Measurements from ENCODE around the gene ANKLE2. TPM values are rescaled to one million over a fixed set of nuclear protein-coding genes. Genes with fewer than 3 reads are reported as not detected.

Gene ANKLE2
- total and polyA plus RNA-seq, 2 of the 8 experiments (the other 6 are each of a cell fraction or from before 2014, with no cell fraction given), result 41.0 to 64.9 TPM

DNA sequence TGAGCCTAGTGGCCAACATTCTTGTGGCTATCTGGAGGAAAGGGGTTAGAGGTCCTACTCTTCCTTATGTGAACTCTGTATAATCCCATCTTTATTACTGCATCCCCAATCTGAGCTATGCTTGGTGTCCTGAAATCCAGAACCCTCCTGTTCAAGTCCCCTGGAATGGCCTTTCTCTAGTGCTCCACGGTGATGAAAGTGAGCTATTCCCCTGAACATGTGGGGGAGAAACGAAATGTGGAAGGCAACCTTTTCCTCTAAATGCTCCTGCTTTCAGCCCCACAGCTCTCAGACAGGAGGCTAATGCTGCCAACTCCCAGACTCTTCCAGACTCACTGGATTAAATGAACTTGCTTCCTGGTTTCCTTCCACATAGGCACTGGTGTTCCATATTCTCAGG is 53.5 kb downstream of the ANKLE2 start:
- Histone ChIP-seq H3K4me2 (ENCODE audit: insufficient read depth in 1 of 2, low read depth in 2 of 2, low read length in 2 of 2) (no peak overlapping the region), H2BK120ac (replicated peaks; ENCODE audit: low read depth, low read length) (no peak overlapping the region), H3K79me1 (ENCODE audit: low read depth, low read length) (peaks cover under 1% of the 10 kb centered on the region), H3K14ac (ENCODE audit: insufficient read length) (no peak overlapping the region), H3K27ac (ENCODE audit: low read depth, low read length) (no peak overlapping the region), H4K91ac (replicated peaks; ENCODE audit: insufficient read length, low read length) (no peak overlapping the region), H3K9me3 (ENCODE audit: insufficient read depth in 2 of 2, low read depth in 1 of 2, low read length in 1 of 2) (no peaks in the 10 kb centered on the region; a peak in 1 of 4 replicates), H3K18ac (ENCODE audit: extremely low read depth, low read length) (no peak overlapping the region), H3K4ac (replicated peaks; ENCODE audit: insufficient read length, low read depth, low read length) (no peak overlapping the region), H3K36me3 (ENCODE audit: control insufficient read depth in 2 of 4, insufficient read depth in 4 of 4, low read length in 3 of 4) (peaks cover 0 to 5% (median 0%) of the 10 kb centered on the region in 4 experiments; a peak in 1 of 8 replicates), H4K8ac (ENCODE audit: extremely low read depth, insufficient read depth, low read length) (no peak overlapping the region), H3K56ac (replicated peaks; ENCODE audit: insufficient read length, low read depth, low read length) (no peak overlapping the region), H4K5ac (ENCODE audit: insufficient read length, low read depth, low read length) (no peak overlapping the region), H4K20me1 (replicated peaks in 1 of 2; ENCODE audit: control insufficient read depth in 1 of 2, insufficient read depth in 2 of 2, low read length in 2 of 2) (peaks cover 0 to 2% of the 10 kb centered on the region in 2 experiments), H3K79me2 (ENCODE audit: control insufficient read depth in 1 of 2, insufficient read depth in 2 of 2, low read length in 2 of 2) (peaks cover 7 to 19% of the 10 kb centered on the region in 2 experiments), H3K4me1 (replicated peaks in 1 of 4; ENCODE audit: control insufficient read depth in 3 of 4, insufficient read depth in 4 of 4, low read length in 3 of 4) (no peaks in the 10 kb centered on the region; a peak in 2 of 7 replicates), H3K9ac (replicated peaks in 1 of 4; ENCODE audit: extremely low read depth in 1 of 4, low read depth in 3 of 4, low read length in 3 of 4) (no peak overlapping the region), H3K27me3 (replicated peaks in 1 of 4; ENCODE audit: control insufficient read depth in 3 of 4, extremely low read depth in 1 of 4, insufficient read depth in 3 of 4, low read length in 3 of 4) (no peaks in the 10 kb centered on the region), H2BK12ac (ENCODE audit: low read depth, low read length) (no peak overlapping the region), H2AK5ac (ENCODE audit: low read depth, low read length) (no peak overlapping the region), H3K4me3 (ENCODE audit: extremely low read depth in 1 of 4, insufficient read depth in 2 of 4, low read depth in 3 of 4, low read length in 4 of 4) (no peak overlapping the region), H2BK20ac (ENCODE audit: low read length) (no peak overlapping the region), H3K23me2 (ENCODE audit: low read depth, low read length) (peaks cover 6% of the 10 kb centered on the region; the same call in 1 of the 2 replicates), H2AFZ (ENCODE audit: low read length) (no peak overlapping the region), H3K23ac (ENCODE audit: insufficient read length) (no peak overlapping the region), H2BK15ac (ENCODE audit: low read length) (no peak overlapping the region), H2BK5ac (ENCODE audit: low read depth, low read length) (no peak overlapping the region)
- CTCF ChIA-PET (ENCODE audit: partially characterized antibody), result interaction anchor here (1.1 to 1.2 kb wide), 4 partner anchors 22 to 70 kb away, joined by 3 to 4 read pairs (median 3); no protein-coding TSS in a partner anchor
- POLR2A ChIA-PET (ENCODE audit: partially characterized antibody), result interaction anchor here (0.7 to 3.8 kb wide), 9 partner anchors 9 to 81 kb away, joined by 3 to 17 read pairs (median 3); no protein-coding TSS in a partner anchor
- FAIRE-seq (no peak), DNase-seq (ENCODE audit: low read depth in 1 of 2, low spot score in 2 of 2) (no peak)
- 84% methylated on average over 2 of the region's 2 CpGs; no CpG with 5 or more reads in 1 of the 2 experiments for WGBS, 2 experiments (ENCODE audit: extremely low coverage in 1 of 2, insufficient coverage in 1 of 2, insufficient read length in 1 of 2, insufficient replicate concordance in 2 of 2, low coverage in 1 of 2, low lambda C conversion rate in 2 of 2, missing lambda C conversion rate in 1 of 2)
- TF ChIP-seq JUND (IDR thresholded peaks at IDR 0.05; ENCODE audit: low read length), result no peak
- TF ChIP-seq, protein P1, sequence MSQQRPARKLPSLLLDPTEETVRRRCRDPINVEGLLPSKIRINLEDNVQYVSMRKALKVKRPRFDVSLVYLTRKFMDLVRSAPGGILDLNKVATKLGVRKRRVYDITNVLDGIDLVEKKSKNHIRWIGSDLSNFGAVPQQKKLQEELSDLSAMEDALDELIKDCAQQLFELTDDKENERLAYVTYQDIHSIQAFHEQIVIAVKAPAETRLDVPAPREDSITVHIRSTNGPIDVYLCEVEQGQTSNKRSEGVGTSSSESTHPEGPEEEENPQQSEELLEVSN (IDR thresholded peaks at IDR 0.05), result no peak
- no peak for TF ChIP-seq CHD2 (IDR thresholded peaks at IDR 0.05; ENCODE audit: low read length)
- no peak for TF ChIP-seq KDM1A (IDR thresholded peaks at IDR 0.05; ENCODE audit: borderline replicate concordance, low read length)
- TF ChIP-seq POU5F1 (IDR thresholded peaks at IDR 0.05; ENCODE audit: low read depth, low read length), result no peak
- no peak for TF ChIP-seq TEAD4 (IDR thresholded peaks at IDR 0.05; ENCODE audit: low read depth, low read length)
- TF ChIP-seq GTF2F1 (IDR thresholded peaks at IDR 0.05; ENCODE audit: borderline replicate concordance, low read depth, low read length), result no peak
- no peak for TF ChIP-seq CHD1 (IDR thresholded peaks at IDR 0.05; ENCODE audit: low read depth, low read length)
- TF ChIP-seq CREB1 (IDR thresholded peaks at IDR 0.05), result no peak
- no peak for TF ChIP-seq RBBP5 (IDR thresholded peaks at IDR 0.05; ENCODE audit: borderline replicate concordance, low read depth, low read length)
- TF ChIP-seq EZH2 (IDR thresholded peaks at IDR 0.05; ENCODE audit: low read depth, low read length, severe bottlenecking), result no peak
- TF ChIP-seq CBX5 (IDR thresholded peaks at IDR 0.05; ENCODE audit: low read depth, low read length), result no peak
- no peak for TF ChIP-seq PHF8 (conservative IDR thresholded peaks at IDR 0.05; ENCODE audit: low read depth, low read length)
- TF ChIP-seq KDM4A (IDR thresholded peaks at IDR 0.05; ENCODE audit: low read depth, low read length, severe bottlenecking), result no peak

Data from H1 (cell line).